ENCODE measurements around the gene MRPL46. TPM values are rescaled to one million over a fixed set of nuclear protein-coding genes. Genes with fewer than 3 reads are reported as not detected.

The MRPL46 gene
- 19.3 TPM for total RNA-seq (ENCODE audit: unreplicated experiment)
- long read RNA-seq, transcript MRPL46-201 (4 exons, 1,019 nt): major isoform, 13 of 15 reads
- long read RNA-seq, partial matches to known transcripts: 0 of 15 reads
- long read RNA-seq, other reads (novel, unspliced or antisense): 2 of 15 reads

GRCh38 chr15:88467073-88467934 lies at the start of gene MRPL46, which contains the start of gene MRPS11:
TSS of gene MRPL46 (minus strand) at chr15:88467388. CDS start at chr15:88467377, 11 bp downstream.
TSS of gene MRPS11 (plus strand) at chr15:88467708. CDS start at chr15:88467718, 10 bp downstream.
- DNase-seq: peak; percentile 94
- peaks cover 5% of the 10 kb centered on the region for H3K27me3 Mint-ChIP-seq (ENCODE audit: unreplicated experiment)
- TF ChIP-seq, protein P1, sequence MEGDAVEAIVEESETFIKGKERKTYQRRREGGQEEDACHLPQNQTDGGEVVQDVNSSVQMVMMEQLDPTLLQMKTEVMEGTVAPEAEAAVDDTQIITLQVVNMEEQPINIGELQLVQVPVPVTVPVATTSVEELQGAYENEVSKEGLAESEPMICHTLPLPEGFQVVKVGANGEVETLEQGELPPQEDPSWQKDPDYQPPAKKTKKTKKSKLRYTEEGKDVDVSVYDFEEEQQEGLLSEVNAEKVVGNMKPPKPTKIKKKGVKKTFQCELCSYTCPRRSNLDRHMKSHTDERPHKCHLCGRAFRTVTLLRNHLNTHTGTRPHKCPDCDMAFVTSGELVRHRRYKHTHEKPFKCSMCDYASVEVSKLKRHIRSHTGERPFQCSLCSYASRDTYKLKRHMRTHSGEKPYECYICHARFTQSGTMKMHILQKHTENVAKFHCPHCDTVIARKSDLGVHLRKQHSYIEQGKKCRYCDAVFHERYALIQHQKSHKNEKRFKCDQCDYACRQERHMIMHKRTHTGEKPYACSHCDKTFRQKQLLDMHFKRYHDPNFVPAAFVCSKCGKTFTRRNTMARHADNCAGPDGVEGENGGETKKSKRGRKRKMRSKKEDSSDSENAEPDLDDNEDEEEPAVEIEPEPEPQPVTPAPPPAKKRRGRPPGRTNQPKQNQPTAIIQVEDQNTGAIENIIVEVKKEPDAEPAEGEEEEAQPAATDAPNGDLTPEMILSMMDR (IDR thresholded peaks at IDR 0.05; ENCODE audit: partially characterized antibody, unreplicated experiment): no peak
- peak within 1 kb of the TSS; percentile 98 for H3K27ac Mint-ChIP-seq (ENCODE audit: unreplicated experiment)
- H3K4me1 Mint-ChIP-seq (ENCODE audit: low read depth, unreplicated experiment): peaks cover 14% of the 10 kb centered on the region
- no peaks in the 10 kb centered on the region for H3K36me3 Mint-ChIP-seq (ENCODE audit: unreplicated experiment)
- H3K4me3 Mint-ChIP-seq (ENCODE audit: unreplicated experiment): peak within 1 kb of the TSS; percentile 97
- peaks cover 11% of the 10 kb centered on the region for H3K9me3 Mint-ChIP-seq (ENCODE audit: unreplicated experiment)

- Mint-ChIP-seq H3K36me3 (ENCODE audit: unreplicated experiment) (peaks cover 21% of the 10 kb centered on the region), H3K9me3 (ENCODE audit: unreplicated experiment) (peaks cover 2% of the 10 kb centered on the region), H3K27ac (ENCODE audit: unreplicated experiment) (no peak overlapping the region), H3K4me3 (ENCODE audit: unreplicated experiment) (no peak overlapping the region), H3K4me1 (ENCODE audit: low read depth, unreplicated experiment) (peaks cover 13% of the 10 kb centered on the region), H3K27me3 (ENCODE audit: unreplicated experiment) (peaks cover 5% of the 10 kb centered on the region)
- no peak for DNase-seq
- TF ChIP-seq, protein P1 (IDR thresholded peaks at IDR 0.05; ENCODE audit: partially characterized antibody, unreplicated experiment): no peak
Observed at GRCh38 chr15:88513195-88513594, 46.0 kb upstream of the MRPL46 start.

- peaks cover 2% of the 10 kb centered on the region for H3K9me3 Mint-ChIP-seq (ENCODE audit: unreplicated experiment)
- H3K4me3 Mint-ChIP-seq (ENCODE audit: unreplicated experiment): no peak overlapping the region
- TF ChIP-seq, protein P1 (IDR thresholded peaks at IDR 0.05; ENCODE audit: partially characterized antibody, unreplicated experiment): no peak
- peaks cover 22% of the 10 kb centered on the region for H3K36me3 Mint-ChIP-seq (ENCODE audit: unreplicated experiment)
- no peak for DNase-seq
- H3K4me1 Mint-ChIP-seq (ENCODE audit: low read depth, unreplicated experiment): peaks cover 13% of the 10 kb centered on the region
- peak overlapping the region; percentile 50 for H3K27ac Mint-ChIP-seq (ENCODE audit: unreplicated experiment)
- peaks cover 5% of the 10 kb centered on the region for H3K27me3 Mint-ChIP-seq (ENCODE audit: unreplicated experiment)
Observed at GRCh38 chr15:88512601-88513000, 45.4 kb upstream of the MRPL46 start.

- H3K4me1 Mint-ChIP-seq (ENCODE audit: low read depth, unreplicated experiment): peaks cover 13% of the 10 kb centered on the region
- DNase-seq: no peak
- TF ChIP-seq, protein P1 (IDR thresholded peaks at IDR 0.05; ENCODE audit: partially characterized antibody, unreplicated experiment): no peak
- H3K4me3 Mint-ChIP-seq (ENCODE audit: unreplicated experiment): no peak overlapping the region
- H3K27me3 Mint-ChIP-seq (ENCODE audit: unreplicated experiment): peaks cover 5% of the 10 kb centered on the region
- peak overlapping the region; percentile 44 for H3K27ac Mint-ChIP-seq (ENCODE audit: unreplicated experiment)
- H3K9me3 Mint-ChIP-seq (ENCODE audit: unreplicated experiment): peaks cover 2% of the 10 kb centered on the region
- peaks cover 22% of the 10 kb centered on the region for H3K36me3 Mint-ChIP-seq (ENCODE audit: unreplicated experiment)
Observed at GRCh38 chr15:88512078-88512477, 44.9 kb upstream of the MRPL46 start.

DNA sequence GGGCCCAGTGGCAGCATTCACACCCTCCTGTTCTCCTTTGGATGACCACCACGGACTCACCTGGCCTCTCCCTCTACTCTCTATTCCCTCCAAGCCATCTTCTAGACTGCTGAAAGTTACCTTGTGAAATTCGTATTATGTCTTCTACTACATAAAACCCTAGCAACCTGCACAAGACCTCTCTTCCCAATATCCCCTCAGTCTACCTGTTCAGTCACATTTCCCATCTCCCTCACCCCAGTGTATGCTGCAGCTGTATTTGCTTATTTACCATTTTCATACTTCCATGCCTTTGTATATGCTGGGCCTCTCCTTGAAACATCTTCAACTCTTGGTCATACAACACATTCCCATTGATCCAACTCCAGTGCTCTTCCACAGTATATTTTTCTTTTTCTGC lies 44.0 kb upstream of the MRPL46 start:
- peaks cover 22% of the 10 kb centered on the region for H3K36me3 Mint-ChIP-seq (ENCODE audit: unreplicated experiment)
- peaks cover 5% of the 10 kb centered on the region for H3K27me3 Mint-ChIP-seq (ENCODE audit: unreplicated experiment)
- no peak overlapping the region for H3K27ac Mint-ChIP-seq (ENCODE audit: unreplicated experiment)
- H3K4me3 Mint-ChIP-seq (ENCODE audit: unreplicated experiment): no peak overlapping the region
- DNase-seq: no peak
- peaks cover 2% of the 10 kb centered on the region for H3K9me3 Mint-ChIP-seq (ENCODE audit: unreplicated experiment)
- peaks cover 13% of the 10 kb centered on the region for H3K4me1 Mint-ChIP-seq (ENCODE audit: low read depth, unreplicated experiment)
- TF ChIP-seq, protein P1 (IDR thresholded peaks at IDR 0.05; ENCODE audit: partially characterized antibody, unreplicated experiment): no peak

Measured in glutamatergic neuron (in vitro differentiated cells).